PC-3 (cell line): ENCODE data around the gene PVALEF. TPM values are rescaled to one million over a fixed set of nuclear protein-coding genes. Genes with fewer than 3 reads are reported as not detected.

Experiments used
- ATAC-seq: fragments of 200-7000 bp; cut with Tn5 transposase; 2 replicates; pipeline ENCODE4 v1.9.1; 2020; ENCODE audit warnings: mild to moderate bottlenecking, moderate library complexity
- BruUV-seq: library from RNA; stranded (reverse); fragments of 400-500 nt; replicated peaks from 2 replicates; lab custom pipeline; 2021; lab: Mats Ljungman, UMichigan
- CTCF ChIA-PET: fragments of 300-600 bp; sonication (Branson Sonifier 250); formaldehyde crosslinking; loops from one replicate; lab custom pipeline; 2022; ENCODE audit warnings: antibody characterized with exemption; lab: Charles Lee
- POLR2A ChIA-PET: fragments of 300-600 bp; sonication (Branson Sonifier 250); formaldehyde crosslinking; loops from one replicate; lab custom pipeline; 2022; ENCODE audit warnings: antibody characterized with exemption; ENCODE audit not compliant: unreplicated experiment; lab: Charles Lee
- DNase-seq: peaks from one replicate; pipeline ENCODE4 v3.0.0-alpha.2; 2015
- H2AFZ ChIP-seq: fragments of 300-600 bp; sonication (generic); 2 replicates; pipeline ENCODE4 v1.6.0; 2016; ENCODE audit warnings: antibody characterized with exemption, low read length
- H3F3A ChIP-seq: fragments of 300-600 bp; sonication (generic); one replicate; pipeline ENCODE4 v1.6.0; 2017; ENCODE audit warnings: antibody characterized with exemption, low read length, control low read depth, mild to moderate bottlenecking; ENCODE audit not compliant: unreplicated experiment
- H3K27ac ChIP-seq: fragments of 300-600 bp; sonication (generic); 2 replicates; pipeline ENCODE4 v1.5.1; 2016; ENCODE audit warnings: mild to moderate bottlenecking, low read length
- H3K27me3 ChIP-seq: fragments of 300-600 bp; sonication (generic); 2 replicates; pipeline ENCODE4 v1.6.1; 2016; ENCODE audit warnings: low read length, mixed read lengths
- H3K36me3 ChIP-seq: fragments of 300-600 bp; sonication (generic); 2 replicates; pipeline ENCODE4 v1.6.1; 2016; ENCODE audit warnings: low read depth, mixed run types, low read length, mixed read lengths
- H3K4me1 ChIP-seq: fragments of 300-600 bp; sonication (generic); 2 replicates; pipeline ENCODE4 v1.5.1; 2016; ENCODE audit warnings: low read length; ENCODE audit not compliant: insufficient read depth
- H3K4me2 ChIP-seq: fragments of 300-600 bp; sonication (generic); 2 replicates; pipeline ENCODE4 v1.6.0; 2016; ENCODE audit warnings: low read length
- H3K4me3 ChIP-seq: fragments of 300-600 bp; sonication (generic); 2 replicates; pipeline ENCODE4 v1.5.1; 2016; ENCODE audit warnings: mild to moderate bottlenecking, low read length, mixed read lengths
- H3K79me2 ChIP-seq: fragments of 300-600 bp; sonication (generic); 2 replicates; pipeline ENCODE4 v1.6.1; 2017; ENCODE audit warnings: low read length, mixed read lengths
- H3K9ac ChIP-seq: fragments of 300-600 bp; sonication (generic); 2 replicates; pipeline ENCODE4 v1.6.0; 2016; ENCODE audit warnings: mild to moderate bottlenecking, low read length
- H3K9me2 ChIP-seq: fragments of 300-600 bp; sonication (generic); replicated peaks from 2 replicates; pipeline ENCODE4 v1.6.1; 2016; ENCODE audit warnings: mixed run types, low read length, mixed read lengths
- H3K9me3 ChIP-seq: fragments of 300-600 bp; sonication (generic); 2 replicates; pipeline ENCODE4 v1.6.1; 2016; ENCODE audit warnings: low read length, mixed read lengths
- H4K20me1 ChIP-seq: fragments of 300-600 bp; sonication (generic); 2 replicates; pipeline ENCODE4 v1.6.1; 2016; ENCODE audit warnings: low read length, mixed read lengths
- EZH2 ChIP-seq: fragments of 300-600 bp; sonication (generic); IDR thresholded peaks from one replicate; pipeline ENCODE4 v1.6.1; 2017; ENCODE audit warnings: antibody characterized with exemption, mild to moderate bottlenecking, low read length; ENCODE audit not compliant: unreplicated experiment
- EZH2phosphoT487 ChIP-seq: fragments of 300-600 bp; sonication (generic); IDR thresholded peaks from 2 replicates; pipeline ENCODE4 v1.6.1; 2018; ENCODE audit warnings: mild to moderate bottlenecking, antibody characterized with exemption, low read length, borderline replicate concordance
- intact Hi-C: fragments of 100-400 bp; cut with micrococcal nuclease; formaldehyde crosslinking; loops from 2 replicates; pipeline ENCODE4 v1.9.0; 2023
- total RNA-seq: library from RNA; depleted of rRNA; stranded (reverse); fragments of >200 nt; gene quantifications from 2 replicates; pipeline ENCODE4 v1.2.3, GENCODE V29; 2014
- TF ChIP-seq, protein P1 (sequence below): fragments of 300-600 bp; sonication (generic); conservative IDR thresholded peaks from 2 replicates; pipeline ENCODE4 v1.5.1; 2017; ENCODE audit warnings: antibody characterized with exemption, low read depth, mild to moderate bottlenecking, low read length

PVALEF gene
- total RNA-seq, 1 experiment from 2014 or later, result not detected

DNA sequence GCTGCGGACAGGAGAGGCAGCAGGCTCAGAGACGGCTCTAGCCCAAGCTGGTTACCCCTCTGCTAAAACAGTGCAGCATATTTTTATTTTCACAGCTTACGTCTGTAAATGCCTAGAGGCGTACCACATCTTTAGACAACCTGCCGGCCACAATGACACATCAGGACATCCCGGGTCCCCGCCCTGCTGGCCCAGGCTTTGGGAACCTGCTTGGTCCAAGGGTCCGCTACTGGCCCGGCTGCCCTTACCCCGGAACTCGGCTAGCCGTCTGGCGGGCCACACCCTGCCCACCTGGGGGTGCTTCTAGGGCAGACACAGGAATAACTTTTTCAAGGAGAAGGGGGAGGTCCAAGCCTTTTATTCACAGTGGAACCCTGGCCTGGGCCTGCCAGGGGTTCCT, 53.2 kb downstream of the PVALEF start:
- no TSS peak for BruUV-seq
- no peak for ATAC-seq
- no peaks in the 10 kb centered on the region for H3F3A ChIP-seq
- no peak overlapping the region for H3K9ac ChIP-seq
- no peak overlapping the region for H2AFZ ChIP-seq
- no peaks in the 10 kb centered on the region for H3K27me3 ChIP-seq
- H3K9me3 ChIP-seq, result no peaks in the 10 kb centered on the region
- H3K4me3 ChIP-seq, result no peak overlapping the region
- DNase-seq, result no peak
- H3K79me2 ChIP-seq, result peaks cover 19% of the 10 kb centered on the region
- H3K27ac ChIP-seq, result no peak overlapping the region
- no peaks in the 10 kb centered on the region for H3K9me2 ChIP-seq
- TF ChIP-seq EZH2phosphoT487, result no peak
- TF ChIP-seq, protein P1, sequence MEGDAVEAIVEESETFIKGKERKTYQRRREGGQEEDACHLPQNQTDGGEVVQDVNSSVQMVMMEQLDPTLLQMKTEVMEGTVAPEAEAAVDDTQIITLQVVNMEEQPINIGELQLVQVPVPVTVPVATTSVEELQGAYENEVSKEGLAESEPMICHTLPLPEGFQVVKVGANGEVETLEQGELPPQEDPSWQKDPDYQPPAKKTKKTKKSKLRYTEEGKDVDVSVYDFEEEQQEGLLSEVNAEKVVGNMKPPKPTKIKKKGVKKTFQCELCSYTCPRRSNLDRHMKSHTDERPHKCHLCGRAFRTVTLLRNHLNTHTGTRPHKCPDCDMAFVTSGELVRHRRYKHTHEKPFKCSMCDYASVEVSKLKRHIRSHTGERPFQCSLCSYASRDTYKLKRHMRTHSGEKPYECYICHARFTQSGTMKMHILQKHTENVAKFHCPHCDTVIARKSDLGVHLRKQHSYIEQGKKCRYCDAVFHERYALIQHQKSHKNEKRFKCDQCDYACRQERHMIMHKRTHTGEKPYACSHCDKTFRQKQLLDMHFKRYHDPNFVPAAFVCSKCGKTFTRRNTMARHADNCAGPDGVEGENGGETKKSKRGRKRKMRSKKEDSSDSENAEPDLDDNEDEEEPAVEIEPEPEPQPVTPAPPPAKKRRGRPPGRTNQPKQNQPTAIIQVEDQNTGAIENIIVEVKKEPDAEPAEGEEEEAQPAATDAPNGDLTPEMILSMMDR, result no peak
- no peak for TF ChIP-seq EZH2
- intact Hi-C loops, result no loop called here
- H3K36me3 ChIP-seq, result no peaks in the 10 kb centered on the region
- ChIA-PET CTCF (no interaction called here), POLR2A (no interaction called here)
- no peaks in the 10 kb centered on the region for H4K20me1 ChIP-seq
- H3K4me1 ChIP-seq, result peaks cover 12% of the 10 kb centered on the region
- H3K4me2 ChIP-seq, result no peak overlapping the region

DNA sequence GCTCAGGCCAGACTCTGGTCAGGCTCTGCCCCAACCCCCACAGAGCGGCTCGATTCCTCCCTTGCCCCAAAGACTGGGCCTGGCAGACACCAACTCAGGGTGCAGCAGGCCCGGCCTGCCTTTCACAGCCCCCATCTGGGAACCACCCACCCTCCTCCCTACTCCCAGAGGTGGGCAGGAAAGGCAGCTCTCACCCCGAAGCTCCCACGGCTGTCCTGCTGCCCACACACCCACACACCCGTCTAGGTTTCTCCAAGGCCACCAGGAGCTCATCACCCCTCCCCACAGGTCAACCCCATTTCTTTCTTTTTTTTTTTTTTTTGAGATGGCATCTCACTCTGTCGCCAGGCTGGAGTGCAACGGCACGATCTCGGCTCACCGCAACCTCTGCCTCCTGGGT, 53.7 kb downstream of the PVALEF start:
- intact Hi-C loops, result no loop called here
- H3K4me3 ChIP-seq, result no peak overlapping the region
- no TSS peak for BruUV-seq
- ATAC-seq (no peak), DNase-seq (no peak)
- no peak overlapping the region for H3K27ac ChIP-seq
- ChIA-PET POLR2A (no interaction called here), CTCF (no interaction called here)
- TF ChIP-seq, protein P1, result no peak
- TF ChIP-seq EZH2phosphoT487, result no peak
- TF ChIP-seq EZH2, result no peak
- no peaks in the 10 kb centered on the region for H3K9me3 ChIP-seq
- H3K36me3 ChIP-seq, result no peaks in the 10 kb centered on the region
- no peaks in the 10 kb centered on the region for H4K20me1 ChIP-seq
- no peak overlapping the region for H2AFZ ChIP-seq
- H3F3A ChIP-seq, result no peaks in the 10 kb centered on the region
- H3K4me2 ChIP-seq, result no peak overlapping the region
- H3K4me1 ChIP-seq, result peaks cover 18% of the 10 kb centered on the region
- no peak overlapping the region for H3K9ac ChIP-seq
- H3K9me2 ChIP-seq, result no peaks in the 10 kb centered on the region
- H3K27me3 ChIP-seq, result no peaks in the 10 kb centered on the region
- H3K79me2 ChIP-seq, result peaks cover 19% of the 10 kb centered on the region

DNA sequence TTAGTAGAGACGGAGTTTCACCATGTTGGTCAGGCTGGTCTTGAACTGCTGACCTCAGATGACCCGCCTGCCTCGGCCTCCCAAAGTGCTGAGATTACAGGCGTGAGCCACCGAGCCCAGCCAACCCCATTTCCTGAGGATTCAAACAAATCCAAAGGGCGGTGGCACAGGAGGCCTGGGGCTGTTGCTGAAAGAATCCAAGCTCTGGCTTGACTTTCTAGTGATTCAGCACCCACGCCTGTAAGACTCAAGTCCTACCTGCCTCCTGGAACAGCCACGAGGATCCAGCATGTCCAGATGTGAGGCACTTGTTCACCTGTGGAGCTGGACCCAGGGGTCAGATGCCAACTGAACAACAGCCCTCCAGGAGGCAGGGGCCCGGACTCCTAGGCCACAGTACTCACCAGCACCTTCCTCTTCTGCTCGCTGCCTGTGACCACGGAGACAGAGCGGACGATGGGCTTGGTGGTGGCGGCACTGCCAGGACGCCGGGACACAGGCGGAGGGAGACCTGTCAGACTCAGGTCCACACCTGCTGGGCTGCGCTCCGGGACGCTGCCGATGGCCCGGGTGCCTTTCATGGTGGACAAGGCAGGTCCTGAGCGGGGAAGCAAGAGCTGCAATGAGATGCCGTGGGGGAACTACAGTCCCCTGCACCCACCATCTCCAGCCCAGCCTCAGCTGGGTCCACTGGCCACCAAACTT, 54.3 kb downstream of the PVALEF start:
- H3K9me2 ChIP-seq, result no peaks in the 10 kb centered on the region
- no peaks in the 10 kb centered on the region for H3K27me3 ChIP-seq
- ChIA-PET CTCF (no interaction called here), POLR2A (no interaction called here)
- H3K36me3 ChIP-seq, result no peaks in the 10 kb centered on the region
- no peak overlapping the region for H3K4me3 ChIP-seq
- H3K79me2 ChIP-seq, result peaks cover 19% of the 10 kb centered on the region
- H4K20me1 ChIP-seq, result no peaks in the 10 kb centered on the region
- H3K9me3 ChIP-seq, result no peaks in the 10 kb centered on the region
- BruUV-seq, result no TSS peak
- no peak overlapping the region for H2AFZ ChIP-seq
- no peak for DNase-seq
- no peak overlapping the region for H3K4me2 ChIP-seq
- TF ChIP-seq, protein P1, result no peak
- TF ChIP-seq EZH2 (no peak), EZH2phosphoT487 (no peak)
- H3K9ac ChIP-seq, result no peak overlapping the region
- no peaks in the 10 kb centered on the region for H3F3A ChIP-seq
- intact Hi-C loops, result no loop called here
- peaks cover 19% of the 10 kb centered on the region for H3K4me1 ChIP-seq
- no peak overlapping the region for H3K27ac ChIP-seq
- ATAC-seq, result no peak
